GM23338 (cell line): ENCODE measurements around the gene OBI1. TPM values are rescaled to one million over a fixed set of nuclear protein-coding genes. Genes with fewer than 3 reads are reported as not detected.

Experiments
- ATAC-seq: fragments of 200-7000 bp; cut with Tn5 transposase; 3 replicates; pipeline ENCODE4 v1.9.1; 2020
- DNase-seq: peaks from one replicate; pipeline ENCODE4 v3.0.0-alpha.2; 2015; ENCODE audit warnings: low spot score
- H2AFZ ChIP-seq: fragments of 200-600 bp; sonication (generic); 2 replicates; pipeline ENCODE4 v1.8.0; 2016; ENCODE audit warnings: antibody characterized with exemption, mild to moderate bottlenecking, moderate library complexity
- H3F3A ChIP-seq: fragments of 200-600 bp; sonication (generic); replicated peaks from 2 replicates; pipeline ENCODE4 v1.8.0; 2017; ENCODE audit warnings: antibody characterized with exemption, mixed run types, low read depth
- H3K27ac ChIP-seq: fragments of 200-600 bp; sonication (generic); 2 replicates; pipeline ENCODE4 v1.6.1; 2016; ENCODE audit warnings: low read depth
- H3K27me3 ChIP-seq: fragments of 200-600 bp; sonication (generic); 2 replicates; pipeline ENCODE4 v1.8.0; 2016; ENCODE audit warnings: mild to moderate bottlenecking, mixed run types, moderate library complexity; ENCODE audit not compliant: insufficient read depth
- H3K36me3 ChIP-seq: fragments of 200-600 bp; sonication (generic); 2 replicates; pipeline ENCODE4 v1.8.0; 2016; ENCODE audit warnings: mild to moderate bottlenecking; ENCODE audit not compliant: insufficient read depth
- H3K4me1 ChIP-seq: fragments of 200-600 bp; sonication (generic); 2 replicates; pipeline ENCODE4 v1.8.0; 2016; ENCODE audit warnings: mild to moderate bottlenecking, moderate library complexity; ENCODE audit not compliant: insufficient read depth
- H3K4me2 ChIP-seq: fragments of 200-600 bp; sonication (generic); 2 replicates; pipeline ENCODE4 v1.7.1; 2017; ENCODE audit warnings: mixed run types
- H3K4me3 ChIP-seq: fragments of 200-600 bp; sonication (generic); 2 replicates; pipeline ENCODE4 v1.6.1; 2016; ENCODE audit warnings: mixed run types
- H3K79me2 ChIP-seq: fragments of 200-600 bp; sonication (generic); replicated peaks from 2 replicates; pipeline ENCODE4 v1.8.0; 2017; ENCODE audit warnings: mild to moderate bottlenecking; ENCODE audit not compliant: insufficient read depth
- H3K9me2 ChIP-seq: fragments of 200-600 bp; sonication (generic); 2 replicates; pipeline ENCODE4 v1.8.0; 2017; ENCODE audit not compliant: insufficient read depth
- H4K20me1 ChIP-seq: fragments of 200-600 bp; sonication (generic); replicated peaks from 2 replicates; pipeline ENCODE4 v1.8.0; 2017; ENCODE audit warnings: mild to moderate bottlenecking; ENCODE audit not compliant: insufficient read depth
- H3K27ac Mint-ChIP-seq: 2 replicates; pipeline ENCODE4 v1.8.0; 2020; ENCODE audit warnings: inconsistent platforms, mild to moderate bottlenecking, moderate library complexity, mixed read lengths
- H3K27me3 Mint-ChIP-seq: 3 replicates; pipeline ENCODE4 v1.8.0; 2022; ENCODE audit warnings: low read depth, mild to moderate bottlenecking, moderate library complexity, mixed read lengths, inconsistent platforms; ENCODE audit not compliant: insufficient read depth, poor library complexity
- H3K36me3 Mint-ChIP-seq: 3 replicates; pipeline ENCODE4 v1.8.0; 2021; ENCODE audit warnings: low read depth, mild to moderate bottlenecking, inconsistent platforms, moderate library complexity, mixed read lengths
- H3K4me1 Mint-ChIP-seq: 3 replicates; pipeline ENCODE4 v1.8.0; 2020; ENCODE audit warnings: mild to moderate bottlenecking, inconsistent platforms, mixed read lengths
- H3K4me3 Mint-ChIP-seq: 3 replicates; pipeline ENCODE4 v1.8.0; 2021; ENCODE audit warnings: moderate library complexity, mild to moderate bottlenecking, inconsistent platforms, mixed read lengths
- H3K9me3 Mint-ChIP-seq: 3 replicates; pipeline ENCODE4 v1.8.0; 2020; ENCODE audit warnings: moderate library complexity, mild to moderate bottlenecking, inconsistent platforms, mixed read lengths
- EZH2phosphoT487 ChIP-seq: fragments of 200-600 bp; sonication (generic); IDR thresholded peaks from one replicate; pipeline ENCODE4 v1.8.1; 2018; ENCODE audit warnings: antibody characterized with exemption; ENCODE audit not compliant: unreplicated experiment
- JUNB ChIP-seq: IDR thresholded peaks from one replicate; pipeline ENCODE4 v1.6.1; 2016; ENCODE audit warnings: antibody characterized with exemption; ENCODE audit not compliant: unreplicated experiment
- ZNF462 ChIP-seq: fragments of 250-450 bp; sonication (Bioruptor Pico); IDR thresholded peaks from 2 replicates; pipeline ENCODE4 v1.5.0; 2020; ENCODE audit warnings: mild to moderate bottlenecking, moderate library complexity
- polyA plus RNA-seq: library from polyadenylated mRNA; unstranded; fragments of >200 nt; fragmentation: Nextera tagmentation; extraction: Ambion mirVana; gene quantifications from 2 replicates; pipeline ENCODE4 v1.2.1, GENCODE V29; 2016
- total RNA-seq: library from RNA; depleted of rRNA; stranded (reverse); fragments of >200 nt; shearing (Covaris generic); gene quantifications from 2 replicates; pipeline ENCODE4 v1.2.3, GENCODE V29; 2014
- TF ChIP-seq, protein P1 (sequence below), 2 experiments: fragments of 200-600 bp in 1 of 2; sonication (generic) in 1 of 2; conservative IDR thresholded peaks; 2 replicates each; pipeline versions ENCODE4 v1.5.1 to v1.6.1; 2016 to 2017; ENCODE audit warnings: antibody characterized with exemption in 2 of 2, low read depth in 2 of 2, mild to moderate bottlenecking in 2 of 2, moderate library complexity in 1 of 2
- TF ChIP-seq, protein P2 (sequence below): IDR thresholded peaks from one replicate; pipeline ENCODE4 v1.6.1; 2018; ENCODE audit warnings: antibody characterized with exemption; ENCODE audit not compliant: unreplicated experiment

Gene OBI1
- total and polyA plus RNA-seq, 2 experiments from 2014 or later, result 8.2 to 11.1 TPM

GRCh38 chr13:78611040-78611439, 47.9 kb downstream of the OBI1 start:
- H3K4me2 ChIP-seq, result no peak overlapping the region
- H3K27me3 Mint-ChIP-seq, result peaks cover 68% of the 10 kb centered on the region
- H3F3A ChIP-seq, result peaks cover 29% of the 10 kb centered on the region
- peaks cover 37% of the 10 kb centered on the region for H3K4me1 ChIP-seq
- H3K79me2 ChIP-seq, result no peaks in the 10 kb centered on the region
- H3K27ac ChIP-seq, result no peak overlapping the region
- ATAC-seq (no peak), DNase-seq (no peak)
- H2AFZ ChIP-seq, result no peak overlapping the region
- no peak overlapping the region for H3K27ac Mint-ChIP-seq
- H3K4me1 Mint-ChIP-seq, result peaks cover 34% of the 10 kb centered on the region
- no peak overlapping the region for H3K4me3 Mint-ChIP-seq
- H3K4me3 ChIP-seq, result no peak overlapping the region
- H3K36me3 Mint-ChIP-seq, result peaks cover 7% of the 10 kb centered on the region; the same call in 2 of the 3 replicates
- peaks cover 15% of the 10 kb centered on the region for H4K20me1 ChIP-seq
- no peaks in the 10 kb centered on the region; the same call in 2 of the 3 replicates for H3K9me3 Mint-ChIP-seq
- H3K27me3 ChIP-seq, result peaks cover 74% of the 10 kb centered on the region
- H3K9me2 ChIP-seq, result no peaks in the 10 kb centered on the region
- TF ChIP-seq, protein P1, sequence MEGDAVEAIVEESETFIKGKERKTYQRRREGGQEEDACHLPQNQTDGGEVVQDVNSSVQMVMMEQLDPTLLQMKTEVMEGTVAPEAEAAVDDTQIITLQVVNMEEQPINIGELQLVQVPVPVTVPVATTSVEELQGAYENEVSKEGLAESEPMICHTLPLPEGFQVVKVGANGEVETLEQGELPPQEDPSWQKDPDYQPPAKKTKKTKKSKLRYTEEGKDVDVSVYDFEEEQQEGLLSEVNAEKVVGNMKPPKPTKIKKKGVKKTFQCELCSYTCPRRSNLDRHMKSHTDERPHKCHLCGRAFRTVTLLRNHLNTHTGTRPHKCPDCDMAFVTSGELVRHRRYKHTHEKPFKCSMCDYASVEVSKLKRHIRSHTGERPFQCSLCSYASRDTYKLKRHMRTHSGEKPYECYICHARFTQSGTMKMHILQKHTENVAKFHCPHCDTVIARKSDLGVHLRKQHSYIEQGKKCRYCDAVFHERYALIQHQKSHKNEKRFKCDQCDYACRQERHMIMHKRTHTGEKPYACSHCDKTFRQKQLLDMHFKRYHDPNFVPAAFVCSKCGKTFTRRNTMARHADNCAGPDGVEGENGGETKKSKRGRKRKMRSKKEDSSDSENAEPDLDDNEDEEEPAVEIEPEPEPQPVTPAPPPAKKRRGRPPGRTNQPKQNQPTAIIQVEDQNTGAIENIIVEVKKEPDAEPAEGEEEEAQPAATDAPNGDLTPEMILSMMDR (conservative IDR thresholded peaks at IDR 0.05; ENCODE audit: low read depth in 2 of 2), result no peak
- TF ChIP-seq, protein P2, sequence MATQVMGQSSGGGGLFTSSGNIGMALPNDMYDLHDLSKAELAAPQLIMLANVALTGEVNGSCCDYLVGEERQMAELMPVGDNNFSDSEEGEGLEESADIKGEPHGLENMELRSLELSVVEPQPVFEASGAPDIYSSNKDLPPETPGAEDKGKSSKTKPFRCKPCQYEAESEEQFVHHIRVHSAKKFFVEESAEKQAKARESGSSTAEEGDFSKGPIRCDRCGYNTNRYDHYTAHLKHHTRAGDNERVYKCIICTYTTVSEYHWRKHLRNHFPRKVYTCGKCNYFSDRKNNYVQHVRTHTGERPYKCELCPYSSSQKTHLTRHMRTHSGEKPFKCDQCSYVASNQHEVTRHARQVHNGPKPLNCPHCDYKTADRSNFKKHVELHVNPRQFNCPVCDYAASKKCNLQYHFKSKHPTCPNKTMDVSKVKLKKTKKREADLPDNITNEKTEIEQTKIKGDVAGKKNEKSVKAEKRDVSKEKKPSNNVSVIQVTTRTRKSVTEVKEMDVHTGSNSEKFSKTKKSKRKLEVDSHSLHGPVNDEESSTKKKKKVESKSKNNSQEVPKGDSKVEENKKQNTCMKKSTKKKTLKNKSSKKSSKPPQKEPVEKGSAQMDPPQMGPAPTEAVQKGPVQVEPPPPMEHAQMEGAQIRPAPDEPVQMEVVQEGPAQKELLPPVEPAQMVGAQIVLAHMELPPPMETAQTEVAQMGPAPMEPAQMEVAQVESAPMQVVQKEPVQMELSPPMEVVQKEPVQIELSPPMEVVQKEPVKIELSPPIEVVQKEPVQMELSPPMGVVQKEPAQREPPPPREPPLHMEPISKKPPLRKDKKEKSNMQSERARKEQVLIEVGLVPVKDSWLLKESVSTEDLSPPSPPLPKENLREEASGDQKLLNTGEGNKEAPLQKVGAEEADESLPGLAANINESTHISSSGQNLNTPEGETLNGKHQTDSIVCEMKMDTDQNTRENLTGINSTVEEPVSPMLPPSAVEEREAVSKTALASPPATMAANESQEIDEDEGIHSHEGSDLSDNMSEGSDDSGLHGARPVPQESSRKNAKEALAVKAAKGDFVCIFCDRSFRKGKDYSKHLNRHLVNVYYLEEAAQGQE, result no peak
- TF ChIP-seq JUNB (no peak), EZH2phosphoT487 (no peak), ZNF462 (no peak)
- H3K36me3 ChIP-seq, result no peaks in the 10 kb centered on the region
